HG03439 (cell line): ENCODE data around the gene CFAP299.
"Not testable (repeated sequence)": the region's sequence is repeated elsewhere in the genome, so short reads cannot be mapped to it uniquely, and the experiment has no call there.

Experiments used
- ATAC-seq: cut with Tn5 transposase; IDR thresholded peaks from one replicate; pipeline ENCODE4 v1.9.1; 2021; ENCODE audit warnings: mild to moderate bottlenecking, moderate library complexity; ENCODE audit not compliant: unreplicated experiment

The CFAP299 gene

DNA sequence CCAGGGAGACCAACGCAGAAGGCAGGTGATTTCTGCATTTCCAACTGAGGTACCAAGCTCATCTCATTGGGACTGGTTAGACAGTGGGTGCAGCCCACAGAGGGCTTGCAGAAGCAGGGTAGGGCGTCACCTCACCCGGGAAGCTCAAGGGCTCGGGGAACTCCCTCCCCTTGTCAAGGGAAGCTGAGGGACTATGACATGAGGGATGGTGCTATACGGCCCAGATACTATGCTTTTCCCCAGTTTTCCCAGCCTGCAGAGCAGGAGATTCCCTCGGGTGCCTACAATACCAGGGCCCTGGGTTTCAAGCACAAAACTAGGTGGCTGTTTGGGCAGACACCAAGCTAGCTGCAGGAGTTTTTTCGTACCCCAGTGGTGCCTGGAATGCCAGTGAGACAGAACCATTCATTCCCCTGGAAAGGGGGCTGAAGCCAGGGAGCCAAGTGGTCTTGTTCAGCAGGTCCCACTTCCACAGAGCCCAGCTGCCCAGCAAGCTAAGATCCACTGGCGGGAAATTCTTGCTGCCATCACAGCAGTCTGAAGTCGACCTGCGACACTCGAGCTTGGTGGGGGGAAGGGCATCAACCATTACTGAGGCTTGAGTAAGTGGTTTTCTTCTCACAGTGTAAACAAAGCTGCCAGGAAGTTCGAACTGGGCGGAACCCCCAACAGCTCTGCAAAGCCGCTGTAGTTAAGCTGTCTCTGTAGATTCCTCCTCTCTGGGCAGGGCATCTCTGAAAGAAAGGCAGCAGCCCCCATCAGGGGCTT is 103.9 kb downstream of the CFAP299 start:
- not testable (repeated sequence) for ATAC-seq

DNA sequence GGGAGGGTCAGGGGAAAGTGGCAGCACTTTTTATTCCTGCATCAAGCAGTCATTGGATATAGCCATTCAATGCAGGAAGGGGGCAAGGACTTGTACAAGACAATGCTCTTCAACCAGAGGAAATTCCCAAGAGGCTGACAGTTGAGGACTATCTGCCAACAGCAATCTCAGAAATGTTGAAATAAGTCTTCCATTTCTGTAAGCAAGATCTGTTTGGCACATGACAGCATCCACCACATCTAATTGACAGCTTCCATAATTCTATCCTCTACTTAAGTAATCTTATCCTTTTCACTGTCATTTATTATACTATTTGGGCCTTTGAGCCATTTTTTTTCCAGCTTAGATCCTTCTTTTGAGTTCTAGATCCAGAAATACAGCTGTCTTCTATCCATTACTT is 110.7 kb downstream of the CFAP299 start:
- no peak for ATAC-seq

DNA sequence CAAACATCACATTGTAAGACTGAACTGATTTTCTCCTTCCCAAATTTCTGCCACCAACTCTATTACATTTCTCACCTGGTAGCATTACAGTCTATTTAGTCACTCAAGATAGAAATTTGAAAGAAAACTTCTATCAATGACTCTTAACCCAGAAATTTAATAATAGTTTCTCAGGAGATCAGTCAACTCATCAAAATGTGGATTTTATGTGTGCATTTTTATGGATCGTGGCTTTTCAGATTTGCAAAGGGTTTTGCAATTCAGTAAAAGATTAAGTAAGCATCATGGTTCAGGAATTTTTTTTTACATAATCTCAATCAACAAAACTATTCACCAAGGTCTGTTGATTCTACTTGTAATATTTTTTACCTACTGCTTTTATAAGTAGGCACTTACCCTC is 111.1 kb downstream of the CFAP299 start:
- no peak for ATAC-seq

GRCh38 chr4:80447493-80447892 is 112.0 kb downstream of the CFAP299 start:
- ATAC-seq, result no peak

DNA sequence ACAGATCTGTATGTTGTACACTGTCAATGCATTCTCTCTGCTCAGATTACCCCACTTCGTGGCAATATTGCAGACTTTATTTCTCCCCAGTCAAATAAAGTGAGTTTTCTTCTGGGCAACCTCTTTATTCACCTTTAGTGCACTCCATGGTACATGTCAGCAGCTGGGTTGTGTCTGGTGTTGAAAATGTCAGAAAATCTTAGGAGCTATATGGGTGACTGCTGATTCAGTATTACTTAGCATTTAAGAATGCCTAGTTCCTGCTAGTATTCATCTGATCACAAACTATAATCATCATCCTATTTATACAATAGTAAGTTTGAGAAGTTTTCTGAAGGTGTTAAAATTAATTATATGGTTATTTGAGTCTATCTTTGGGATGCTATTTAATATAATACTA is 112.5 kb downstream of the CFAP299 start:
- ATAC-seq, result no peak

- no peak for ATAC-seq
Observed at GRCh38 chr4:80452055-80452454, 116.5 kb downstream of the CFAP299 start.

GRCh38 chr4:80452768-80453167 is 117.2 kb downstream of the CFAP299 start:
- no peak for ATAC-seq

DNA sequence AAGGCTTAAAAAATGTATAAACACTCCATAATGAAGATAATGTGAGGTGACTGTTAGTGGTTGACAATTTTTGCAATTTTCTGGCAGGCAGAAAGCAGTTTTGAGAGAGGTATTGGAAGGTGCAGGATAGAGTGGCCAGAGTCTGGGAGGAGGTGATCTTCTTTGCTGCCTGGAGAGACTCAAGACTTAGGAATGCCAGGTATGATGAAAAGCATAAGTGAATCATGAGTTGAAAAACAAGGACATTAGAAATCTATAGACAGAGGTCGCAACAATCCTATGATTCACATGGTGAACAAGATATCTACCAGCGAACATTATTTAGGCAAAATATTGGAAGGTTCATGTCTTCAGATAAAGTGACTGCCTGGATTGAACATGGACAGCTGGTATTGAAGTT is 118.5 kb downstream of the CFAP299 start:
- no peak for ATAC-seq

DNA sequence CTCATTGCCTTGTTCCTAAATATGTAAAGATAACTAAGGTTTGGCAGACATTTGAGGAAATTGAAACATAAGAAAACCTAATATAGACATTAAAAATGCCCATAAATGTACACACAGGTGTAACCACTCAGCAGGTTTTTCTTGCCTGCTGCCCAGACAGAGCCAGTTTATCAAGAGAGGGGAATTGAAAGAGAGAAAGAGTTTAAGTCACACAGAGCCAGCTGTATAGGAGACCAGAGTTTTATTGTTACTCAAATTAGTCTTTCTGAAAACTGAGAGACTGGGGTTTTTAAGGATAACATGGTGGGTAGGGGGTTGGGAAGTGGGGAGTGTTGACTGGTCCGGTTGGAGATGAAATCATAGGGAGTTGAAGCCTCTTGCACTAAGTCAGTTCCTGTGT is 119.0 kb downstream of the CFAP299 start:
- no peak for ATAC-seq

- ATAC-seq, result no peak
Observed at GRCh38 chr4:80459918-80460473, 124.5 kb downstream of the CFAP299 start.

DNA sequence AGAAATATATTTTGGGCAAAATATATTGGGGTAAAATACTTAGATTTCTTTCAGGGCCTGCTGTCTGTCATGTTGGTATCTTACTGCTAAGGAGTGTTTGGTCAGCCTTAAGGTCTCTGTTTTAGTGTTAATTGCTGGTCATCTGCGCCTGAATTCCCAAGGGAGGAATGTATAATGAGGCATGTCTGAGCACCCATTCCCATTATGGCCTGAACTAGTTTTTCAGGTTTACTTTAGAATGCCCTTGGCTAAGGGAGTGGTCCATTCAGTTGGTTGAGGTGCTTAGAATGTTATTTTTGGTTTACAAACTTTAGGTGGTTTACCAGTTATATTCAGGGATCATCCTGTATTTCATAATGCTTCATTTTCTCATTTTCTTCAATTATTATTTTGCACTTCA is 125.9 kb downstream of the CFAP299 start:
- ATAC-seq, result no peak

- no peak for ATAC-seq
Observed at GRCh38 chr4:80462621-80463091, 127.1 kb downstream of the CFAP299 start.

GRCh38 chr4:80463509-80463908 is 128.0 kb downstream of the CFAP299 start:
- no peak for ATAC-seq

- no peak for ATAC-seq
Observed at GRCh38 chr4:80465238-80465637, 129.7 kb downstream of the CFAP299 start.

- no peak for ATAC-seq
Observed at GRCh38 chr4:80465736-80466135, 130.2 kb downstream of the CFAP299 start.

- no peak for ATAC-seq
Observed at GRCh38 chr4:80466618-80467017, 131.1 kb downstream of the CFAP299 start.

DNA sequence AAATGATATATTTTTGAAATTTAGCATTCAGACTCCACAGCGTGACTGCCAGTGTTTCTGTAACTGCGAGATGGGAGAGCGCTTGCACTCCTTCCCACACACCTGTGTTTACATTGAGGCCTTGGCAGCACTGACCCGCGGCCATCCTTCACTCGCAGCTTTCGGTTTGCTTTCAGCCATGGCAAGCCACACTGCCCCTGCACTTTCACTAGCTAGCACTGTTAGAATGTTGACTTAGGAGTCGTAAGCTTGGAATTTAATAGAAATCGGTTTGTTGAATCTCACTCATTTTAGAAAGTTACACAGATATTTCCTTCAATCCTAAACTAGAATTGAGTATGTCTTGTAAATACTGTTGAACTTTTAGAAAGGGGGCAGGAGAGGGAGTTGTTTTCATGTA is 136.2 kb downstream of the CFAP299 start:
- ATAC-seq, result no peak

- no peak for ATAC-seq
Observed at GRCh38 chr4:80475236-80475635, 139.7 kb downstream of the CFAP299 start.

DNA sequence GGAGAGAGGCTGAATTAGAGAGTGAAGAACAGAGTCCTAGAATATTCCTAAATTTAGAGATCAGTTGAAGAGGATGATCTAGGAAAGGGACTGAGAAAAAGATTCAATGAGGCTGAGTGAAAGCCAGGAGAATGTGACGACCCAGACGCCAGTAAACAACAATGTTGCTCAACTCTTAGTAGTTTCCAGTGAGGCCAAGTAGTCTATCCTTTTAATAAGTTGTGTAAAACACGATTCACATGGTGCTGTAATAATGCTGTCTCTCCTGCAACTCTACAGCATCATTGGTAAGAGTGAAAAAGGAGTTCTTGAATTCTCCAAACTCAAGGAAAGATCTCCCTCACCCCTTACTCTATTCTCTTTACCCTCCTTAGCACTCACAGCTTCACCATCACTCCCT is 140.3 kb downstream of the CFAP299 start:
- ATAC-seq, result no peak

DNA sequence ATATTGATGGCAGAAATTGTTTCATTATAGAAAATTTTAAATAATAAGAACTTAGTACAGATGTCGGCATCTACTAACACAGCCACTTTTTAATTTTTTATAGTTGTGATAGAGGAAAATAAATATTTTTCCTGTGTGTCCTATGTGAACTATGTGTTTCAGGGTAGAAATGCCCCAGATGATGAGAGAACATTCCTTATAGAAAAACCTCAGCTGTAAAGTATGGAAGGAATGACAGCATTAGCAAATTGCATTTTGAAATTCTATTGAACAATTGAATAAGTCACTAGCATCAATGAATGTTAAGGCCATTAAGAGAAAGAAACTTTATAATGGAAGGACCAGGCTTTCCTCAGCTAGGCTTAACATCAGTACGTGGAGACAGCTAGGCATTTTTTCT is 149.2 kb downstream of the CFAP299 start:
- no peak for ATAC-seq

GRCh38 chr4:80486603-80487002 is 151.1 kb downstream of the CFAP299 start:
- no peak for ATAC-seq

DNA sequence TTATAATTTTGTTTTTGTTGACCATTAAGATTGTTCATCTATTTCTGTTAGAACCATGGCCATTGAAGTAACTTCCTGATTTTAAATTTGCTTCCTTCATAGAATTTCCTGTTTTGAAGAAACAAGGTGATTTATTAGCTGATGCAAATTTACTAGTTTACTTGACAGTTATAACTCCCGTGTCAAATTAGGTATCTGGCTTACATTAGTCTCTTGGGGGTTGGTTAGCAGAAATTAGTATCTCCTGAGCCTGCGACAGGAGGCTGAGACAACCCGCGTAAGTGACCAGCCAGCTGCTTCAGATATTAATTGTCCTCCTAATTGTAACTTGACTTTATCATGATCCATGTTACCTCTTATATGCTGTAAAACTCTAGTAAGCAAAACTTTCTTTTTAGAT is 154.3 kb downstream of the CFAP299 start:
- no peak for ATAC-seq

DNA sequence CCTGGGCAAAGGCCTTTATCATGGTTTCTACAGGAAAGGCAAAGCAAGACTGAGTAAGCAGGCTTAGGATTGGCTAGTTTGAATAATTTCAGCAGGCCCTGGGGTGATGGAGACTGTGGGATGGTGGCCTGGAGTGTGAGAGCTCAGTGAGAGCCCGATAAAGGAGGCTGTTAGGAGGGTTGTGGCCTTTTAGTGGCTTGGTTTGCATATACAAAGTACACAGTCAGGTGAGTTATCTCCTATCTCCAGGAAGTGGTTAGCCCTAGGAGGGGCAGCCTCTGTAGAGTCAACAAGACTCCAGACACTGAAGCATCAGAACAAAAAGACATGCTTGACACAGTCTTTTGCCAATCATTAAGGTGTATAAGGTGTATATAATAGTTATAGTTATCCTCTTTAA is 157.2 kb downstream of the CFAP299 start:
- ATAC-seq, result no peak
